Hepatocyte (in vitro differentiated cells): ENCODE measurements around the gene TDP2. TPM values are rescaled to one million over a fixed set of nuclear protein-coding genes. Genes with fewer than 3 reads are reported as not detected.
"Not testable (repeated sequence)": the region's sequence is repeated elsewhere in the genome, so short reads cannot be mapped to it uniquely, and the experiment has no call there.

ENCODE experiments used
- DNase-seq: peaks from one replicate; pipeline ENCODE4 v3.0.0-alpha.2; 2016; ENCODE audit warnings: low spot score
- H2AFZ ChIP-seq: fragments of 200-600 bp; sonication (generic); 2 replicates; pipeline ENCODE4 v1.6.0; 2016; ENCODE audit warnings: antibody characterized with exemption, mild to moderate bottlenecking
- H3K27ac ChIP-seq: fragments of 200-600 bp; sonication (generic); 2 replicates; pipeline ENCODE4 v1.5.1; 2016; ENCODE audit warnings: mild to moderate bottlenecking
- H3K27me3 ChIP-seq: fragments of 200-600 bp; sonication (generic); 2 replicates; pipeline ENCODE4 v1.6.1; 2016
- H3K36me3 ChIP-seq: fragments of 200-600 bp; sonication (generic); replicated peaks from 2 replicates; pipeline ENCODE4 v1.5.1; 2016; ENCODE audit warnings: low read depth; ENCODE audit not compliant: insufficient read depth
- H3K4me1 ChIP-seq: fragments of 200-600 bp; sonication (generic); 2 replicates; pipeline ENCODE4 v1.5.1; 2016; ENCODE audit warnings: mild to moderate bottlenecking, moderate library complexity; ENCODE audit not compliant: insufficient read depth
- H3K4me2 ChIP-seq: fragments of 200-600 bp; sonication (generic); 2 replicates; pipeline ENCODE4 v1.6.0; 2016
- H3K4me3 ChIP-seq: fragments of 200-600 bp; sonication (generic); 2 replicates; pipeline ENCODE4 v1.5.1; 2016; ENCODE audit warnings: mild to moderate bottlenecking
- H3K79me2 ChIP-seq: fragments of 200-600 bp; sonication (generic); 2 replicates; pipeline ENCODE4 v1.6.0; 2017; ENCODE audit warnings: mild to moderate bottlenecking
- H3K9me2 ChIP-seq: fragments of 200-600 bp; sonication (generic); replicated peaks from 2 replicates; pipeline ENCODE4 v1.6.0; 2017; ENCODE audit warnings: mild to moderate bottlenecking; ENCODE audit not compliant: insufficient read depth
- H3K9me3 ChIP-seq: fragments of 200-600 bp; sonication (generic); 2 replicates; pipeline ENCODE4 v1.5.1; 2016; ENCODE audit warnings: low read depth, mild to moderate bottlenecking
- H4K20me1 ChIP-seq: fragments of 200-600 bp; sonication (generic); 2 replicates; pipeline ENCODE4 v1.6.0; 2016; ENCODE audit warnings: mild to moderate bottlenecking; ENCODE audit not compliant: insufficient read depth, poor library complexity, severe bottlenecking
- CTCF ChIP-seq: fragments of 200-600 bp; sonication (generic); IDR thresholded peaks from 2 replicates; pipeline ENCODE4 v1.5.1; 2016; ENCODE audit warnings: antibody characterized with exemption, mild to moderate bottlenecking; ENCODE audit not compliant: poor library complexity
- EZH2 ChIP-seq: fragments of 200-600 bp; sonication (generic); IDR thresholded peaks from 2 replicates; pipeline ENCODE4 v1.6.1; 2016; ENCODE audit warnings: antibody characterized with exemption, mild to moderate bottlenecking, borderline replicate concordance
- EZH2phosphoT487 ChIP-seq: fragments of 200-600 bp; sonication (generic); IDR thresholded peaks from one replicate; pipeline ENCODE4 v1.6.1; 2018; ENCODE audit warnings: antibody characterized with exemption, mild to moderate bottlenecking, low read depth, moderate library complexity; ENCODE audit not compliant: unreplicated experiment, severe bottlenecking
- WGBS: methylation state at CpG from one replicate; pipeline ENCODE4 v1.1.6; 2016; ENCODE audit warnings: low lambda C conversion rate; ENCODE audit errors: missing lambda C conversion rate; 5-methylcytosine and 5-hydroxymethylcytosine counted together
- polyA plus RNA-seq: library from polyadenylated mRNA; unstranded; fragments of >200 nt; fragmentation: Nextera tagmentation; extraction: Ambion mirVana; gene quantifications from 2 replicates; pipeline ENCODE4 v1.2.1, GENCODE V29; 2016
- total RNA-seq: library from RNA; depleted of rRNA; stranded (reverse); fragments of >200 nt; gene quantifications from 2 replicates; pipeline ENCODE4 v1.2.3, GENCODE V29; 2014

The TDP2 gene
- total and polyA plus RNA-seq, 2 experiments from 2014 or later = 75.5 to 117 TPM

GRCh38 chr6:24663189-24663588, 3.5 kb downstream of the TDP2 start:
- H3K36me3 ChIP-seq = no peaks in the 10 kb centered on the region
- H3K4me3 ChIP-seq = no peak overlapping the region
- TF ChIP-seq EZH2phosphoT487 (no peak), EZH2 (no peak)
- H3K27me3 ChIP-seq = no peaks in the 10 kb centered on the region
- H3K79me2 ChIP-seq = peaks cover 65% of the 10 kb centered on the region
- no peak overlapping the region for H2AFZ ChIP-seq
- no peaks in the 10 kb centered on the region for H4K20me1 ChIP-seq
- H3K4me1 ChIP-seq = peaks cover 12% of the 10 kb centered on the region
- WGBS = 97% methylated on average over 1 of the region's 1 CpG
- DNase-seq = no peak
- peak overlapping the region; percentile 93 for H3K27ac ChIP-seq
- no peaks in the 10 kb centered on the region for H3K9me3 ChIP-seq
- H3K9me2 ChIP-seq = no peaks in the 10 kb centered on the region
- H3K4me2 ChIP-seq = peak overlapping the region; percentile 82

GRCh38 chr6:24662236-24662635, 4.5 kb downstream of the TDP2 start:
- H3K79me2 ChIP-seq = peaks cover 70% of the 10 kb centered on the region
- no peak overlapping the region for H2AFZ ChIP-seq
- no peaks in the 10 kb centered on the region for H3K27me3 ChIP-seq
- peak overlapping the region; percentile 82 for H3K4me2 ChIP-seq
- whole genome bisulfite sequencing = 62% methylated on average over 10 of the region's 10 CpGs
- no peak overlapping the region for H3K4me3 ChIP-seq
- H3K4me1 ChIP-seq = peaks cover 12% of the 10 kb centered on the region
- H3K27ac ChIP-seq = peak overlapping the region; percentile 93
- no peak for DNase-seq
- TF ChIP-seq CTCF (no peak), EZH2phosphoT487 (no peak), EZH2 (no peak)
- H3K9me3 ChIP-seq = no peaks in the 10 kb centered on the region
- H3K36me3 ChIP-seq = no peaks in the 10 kb centered on the region
- H3K9me2 ChIP-seq = no peaks in the 10 kb centered on the region
- H4K20me1 ChIP-seq = no peaks in the 10 kb centered on the region

- not testable (repeated sequence) for H3K9me2 ChIP-seq, H3K36me3 ChIP-seq, H3K9me3 ChIP-seq, H3K27me3 ChIP-seq, H3K4me3 ChIP-seq, H4K20me1 ChIP-seq, H2AFZ ChIP-seq, DNase-seq
- peaks cover 75% of the 10 kb centered on the region for H3K79me2 ChIP-seq
- H3K4me1 ChIP-seq = peaks cover 12% of the 10 kb centered on the region
- peak overlapping the region; percentile 93 for H3K27ac ChIP-seq
- peak overlapping the region; percentile 82 for H3K4me2 ChIP-seq
- 61% methylated on average over 5 of the region's 5 CpGs for WGBS
Measured at GRCh38 chr6:24661759-24662158, 4.9 kb downstream of the TDP2 start.

- Histone ChIP-seq H3K4me1 (peaks cover 12% of the 10 kb centered on the region), H3K9me2 (no peaks in the 10 kb centered on the region), H3K9me3 (no peaks in the 10 kb centered on the region), H3K79me2 (peaks cover 71% of the 10 kb centered on the region), H3K4me3 (no peak overlapping the region), H2AFZ (no peak overlapping the region), H3K27ac (peak overlapping the region; percentile 65), H3K36me3 (no peaks in the 10 kb centered on the region), H4K20me1 (no peaks in the 10 kb centered on the region), H3K4me2 (no peak overlapping the region), H3K27me3 (no peaks in the 10 kb centered on the region)
- no peak for DNase-seq
- TF ChIP-seq CTCF (no peak), EZH2 (no peak), EZH2phosphoT487 (no peak)
- WGBS = 90% methylated on average over 2 of the region's 2 CpGs
Measured at GRCh38 chr6:24660105-24660504, 6.6 kb downstream of the TDP2 start.
